NCI-H510A treated with DMSO at 0.1 percent for 48 hours (cell line): ENCODE measurements around the gene ZNF292.
"Not testable (repeated sequence)": the region's sequence is repeated elsewhere in the genome, so short reads cannot be mapped to it uniquely, and the experiment has no call there.

ENCODE experiments used
- DNase-seq: peaks from one replicate; lab custom pipeline; 2025; lab: John Stamatoyannopoulos, UW

Gene ZNF292

DNA sequence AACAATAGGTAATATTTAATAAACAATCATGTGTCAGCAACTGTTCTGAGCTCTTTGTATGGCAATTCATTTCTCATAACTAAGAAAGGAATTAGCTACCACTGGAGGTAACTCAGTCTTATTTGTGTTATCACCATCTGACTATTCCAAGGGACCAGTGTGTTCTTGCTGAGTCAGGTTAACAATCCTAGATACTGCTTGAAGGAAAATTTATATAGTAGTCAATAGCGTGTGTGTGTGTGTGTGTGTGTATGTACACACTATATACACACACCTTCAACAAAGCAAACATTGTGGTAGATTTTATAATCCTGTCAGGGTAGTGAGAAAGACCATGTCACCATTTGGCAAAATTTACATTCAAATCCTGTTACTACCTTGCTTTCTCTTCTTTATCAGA, 121.3 kb downstream of the ZNF292 start:
- no peak for DNase-seq

DNA sequence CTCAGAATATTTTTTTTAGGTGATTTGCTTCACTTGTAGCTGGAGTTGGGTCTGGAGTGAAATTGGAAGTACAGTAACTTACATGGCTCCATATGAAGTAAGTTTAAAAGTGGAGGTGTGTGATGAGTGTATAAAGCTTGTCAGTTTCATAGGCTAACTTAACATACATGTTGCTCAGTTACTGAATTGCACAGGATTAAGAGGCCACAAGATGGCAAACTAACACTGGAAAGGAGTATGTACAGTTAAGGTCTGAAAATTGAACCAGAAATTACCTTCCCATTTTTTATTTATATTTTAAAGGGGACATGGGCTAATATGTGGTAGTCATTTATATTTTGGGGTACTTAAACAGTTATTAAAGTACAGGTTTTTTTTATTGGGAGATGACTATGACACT, 121.8 kb downstream of the ZNF292 start:
- DNase-seq = peak; percentile 3

DNA sequence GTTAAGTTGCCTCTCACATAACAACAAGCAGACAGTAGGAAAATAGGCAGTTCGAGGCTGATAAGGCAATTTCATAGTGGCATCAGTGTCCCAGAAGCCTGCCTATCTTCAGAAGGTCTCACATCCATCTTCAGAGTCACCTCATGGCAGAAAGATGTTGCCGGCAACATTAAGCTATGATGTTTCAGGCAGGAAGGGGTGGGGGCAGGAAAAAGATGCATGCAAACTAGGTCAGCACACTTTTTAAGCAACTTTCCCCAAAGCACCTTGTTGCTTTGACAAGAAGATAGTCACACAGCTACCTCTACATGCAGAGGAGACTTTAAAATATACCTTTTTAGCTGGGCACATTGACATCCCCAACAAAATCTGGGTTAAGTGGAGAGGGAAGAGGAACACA, 123.8 kb downstream of the ZNF292 start:
- no peak for DNase-seq

DNA sequence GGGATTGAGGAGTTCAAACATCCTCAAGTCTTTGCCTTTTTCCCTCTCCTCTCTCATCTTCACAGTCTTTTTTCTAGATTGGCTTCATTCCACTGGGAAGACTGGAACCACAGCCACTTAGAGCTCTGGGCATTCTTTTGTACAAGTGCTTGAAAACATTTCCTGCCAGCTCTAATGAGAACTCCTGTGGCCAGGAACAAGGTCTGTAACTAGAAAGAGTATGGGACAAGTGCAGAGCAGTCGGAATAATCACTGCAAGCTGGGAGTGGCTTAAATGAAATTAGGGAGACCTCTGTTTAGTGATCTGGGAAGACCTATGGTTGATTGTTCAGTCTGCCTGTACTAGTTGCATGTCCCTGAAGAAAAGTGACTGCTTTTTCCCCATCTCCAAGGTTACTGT, 126.1 kb downstream of the ZNF292 start:
- no peak for DNase-seq

DNA sequence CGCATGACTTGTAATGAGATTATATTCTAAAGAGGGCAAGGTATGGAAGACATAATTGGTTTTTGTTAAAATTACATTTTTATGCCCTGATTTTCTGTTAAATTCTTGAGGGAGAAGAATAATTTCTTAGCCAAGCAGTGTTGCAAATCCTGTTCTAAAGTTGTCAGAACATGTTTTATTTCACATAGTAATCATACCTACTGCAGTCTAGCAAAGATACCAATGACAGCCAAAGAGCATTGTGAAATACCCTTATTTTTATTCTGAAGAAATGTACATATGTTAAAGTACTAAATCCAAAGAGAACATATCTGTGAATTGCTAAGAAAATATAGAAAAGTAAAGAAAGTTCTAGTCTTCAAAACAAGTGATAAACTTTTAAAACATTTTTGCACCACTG, 127.4 kb downstream of the ZNF292 start:
- DNase-seq = no peak

DNA sequence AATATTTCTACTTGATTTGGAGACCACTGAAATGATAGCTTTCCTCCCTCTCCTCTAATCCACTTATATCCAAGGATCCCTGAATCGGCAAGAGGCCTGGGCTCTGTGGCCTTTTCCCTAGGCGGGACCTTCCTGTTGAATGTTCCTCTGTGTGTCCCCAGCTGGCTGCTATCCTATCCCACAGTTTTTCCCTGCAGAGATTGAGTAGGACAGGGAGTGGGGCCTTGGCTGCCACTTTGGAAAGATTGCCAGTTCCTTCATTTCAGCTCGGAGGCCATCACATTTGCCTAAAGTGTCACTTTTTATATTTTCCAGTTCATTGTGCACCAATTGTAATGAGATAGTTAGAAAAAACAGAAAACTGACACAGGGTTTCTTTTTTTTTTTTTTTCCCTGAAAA, 128.1 kb downstream of the ZNF292 start:
- no peak for DNase-seq

DNA sequence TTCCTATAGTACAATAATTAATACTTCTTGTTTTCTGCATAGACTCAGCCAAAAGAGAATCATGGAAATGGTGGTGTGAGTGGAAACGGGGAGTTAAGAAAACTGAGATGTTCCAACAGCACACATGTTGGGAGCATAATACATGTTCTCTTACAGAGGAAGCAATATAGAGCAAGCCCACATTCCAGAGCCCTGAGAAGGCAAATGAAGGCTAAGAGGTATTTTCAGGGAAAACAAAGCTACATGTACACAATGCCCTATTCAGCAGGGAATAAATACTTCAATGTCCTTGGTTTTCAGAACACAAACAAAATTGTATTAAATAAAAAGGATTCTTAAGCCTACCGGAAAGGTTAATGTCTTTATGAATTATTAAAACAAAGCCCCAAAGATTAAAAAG, 131.9 kb downstream of the ZNF292 start:
- DNase-seq = no peak

DNA sequence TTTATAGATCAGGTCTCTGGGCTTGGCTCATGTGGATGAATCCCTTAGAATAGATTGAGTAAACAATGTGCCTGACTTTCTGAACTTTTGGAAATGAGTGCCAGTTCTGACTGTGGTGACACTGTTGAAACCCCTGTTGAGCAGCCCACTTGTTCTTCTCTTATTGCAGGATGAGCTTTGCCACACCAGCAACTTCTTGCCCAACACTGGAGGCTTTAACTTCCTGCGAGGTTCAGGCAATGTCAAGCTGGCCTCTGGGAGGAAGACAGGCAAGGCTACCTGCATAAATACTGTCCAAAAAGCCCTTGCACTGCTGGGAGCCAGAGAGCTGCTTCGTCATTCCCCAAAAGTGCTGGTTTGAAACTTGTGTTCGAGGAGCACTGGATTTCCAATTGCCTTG, 134.2 kb downstream of the ZNF292 start:
- DNase-seq = no peak

DNA sequence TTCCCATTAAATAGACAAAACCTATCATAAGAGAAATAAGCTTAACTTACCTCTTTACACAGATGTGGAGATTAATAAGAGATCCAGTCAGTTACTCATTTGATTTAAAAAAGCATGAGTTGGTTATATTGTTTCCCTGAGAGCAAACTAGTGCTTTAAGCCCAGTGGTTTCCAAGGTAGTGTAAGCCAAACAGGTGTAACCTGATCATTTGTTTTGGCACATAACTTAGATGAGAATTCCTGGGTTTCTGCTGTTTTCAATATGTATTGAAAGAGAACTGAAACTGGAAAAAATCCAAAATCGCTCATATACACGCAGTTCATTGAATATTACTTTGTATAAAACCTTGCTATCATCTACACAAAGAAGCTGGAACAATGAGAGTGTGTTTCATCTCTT, 136.5 kb downstream of the ZNF292 start:
- no peak for DNase-seq

DNA sequence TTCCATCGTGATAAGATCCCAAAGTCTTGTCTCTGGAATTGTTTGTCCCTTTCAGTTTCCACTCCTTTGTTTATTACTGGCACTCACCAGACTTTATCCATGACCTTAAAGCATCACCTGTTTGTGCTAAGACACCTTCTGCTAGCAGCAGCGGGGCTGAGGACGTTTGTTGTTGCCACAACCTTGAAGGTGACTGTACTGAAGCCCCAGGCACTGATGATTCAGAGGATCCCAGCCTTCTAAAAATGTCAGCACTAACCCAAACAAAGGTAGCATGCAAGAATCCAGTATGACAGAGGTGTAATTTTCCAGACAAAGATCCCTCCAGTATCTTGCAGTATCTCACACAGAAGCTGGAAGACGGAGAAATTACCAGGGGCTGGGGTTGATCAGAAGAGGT, 138.2 kb downstream of the ZNF292 start:
- no peak for DNase-seq

DNA sequence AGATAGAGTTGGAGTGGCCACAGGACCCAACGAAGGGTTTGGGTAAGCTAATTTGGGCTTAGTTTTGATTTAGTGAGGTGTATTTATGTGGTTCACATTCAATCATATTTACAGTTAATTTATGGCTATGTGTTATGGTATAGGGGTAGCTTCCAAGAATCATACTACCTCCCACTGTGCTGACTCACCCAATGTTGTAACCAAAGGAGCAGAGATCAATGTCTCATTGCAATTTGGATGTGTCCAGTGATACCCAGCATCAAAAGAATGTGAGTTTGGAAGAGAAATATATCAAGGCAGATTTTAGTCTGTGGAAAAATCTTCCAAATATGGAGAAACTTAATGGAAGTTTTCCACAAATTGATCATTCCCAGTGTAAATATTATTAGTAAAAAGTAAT, 141.8 kb downstream of the ZNF292 start:
- DNase-seq = no peak

DNA sequence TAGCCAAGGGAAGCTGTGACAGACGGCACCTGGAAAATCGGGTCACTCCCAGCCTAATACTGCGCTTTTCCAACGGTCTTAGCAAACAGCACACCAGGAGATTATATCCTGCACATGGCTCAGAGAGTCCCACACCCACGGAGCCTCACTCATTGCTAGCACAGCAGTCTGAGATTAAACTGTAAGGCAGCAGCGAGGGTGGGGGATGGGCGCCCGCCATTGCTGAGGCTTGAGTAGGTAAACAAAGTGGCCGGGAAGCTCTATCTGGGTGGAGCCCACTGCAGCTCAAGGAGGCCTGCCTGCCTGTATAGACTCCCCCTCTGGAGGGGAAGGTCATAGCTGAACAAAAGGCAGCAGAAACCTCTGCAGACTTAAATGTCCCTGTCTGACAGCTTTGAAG, 145.9 kb downstream of the ZNF292 start:
- DNase-seq = not testable (repeated sequence)

DNA sequence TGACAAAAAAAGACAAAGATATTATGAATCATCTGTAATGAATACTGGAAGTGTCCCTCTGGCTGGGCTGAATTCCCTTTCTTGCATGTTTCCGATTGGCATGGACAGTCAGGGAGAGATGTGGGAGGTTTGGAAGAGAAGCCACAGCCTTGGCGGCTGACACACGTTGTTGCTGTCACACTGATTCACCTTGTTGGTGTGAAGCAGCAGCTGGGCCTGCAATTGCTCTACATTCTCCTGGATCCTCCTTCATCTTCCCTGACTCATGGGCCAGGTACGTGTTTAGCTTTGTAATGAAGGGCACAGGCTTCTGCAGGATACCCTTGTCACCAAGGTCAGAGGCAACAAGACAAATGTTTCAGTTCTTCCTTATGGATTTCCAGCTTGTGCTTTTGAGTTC, 153.6 kb downstream of the ZNF292 start:
- no peak for DNase-seq

DNA sequence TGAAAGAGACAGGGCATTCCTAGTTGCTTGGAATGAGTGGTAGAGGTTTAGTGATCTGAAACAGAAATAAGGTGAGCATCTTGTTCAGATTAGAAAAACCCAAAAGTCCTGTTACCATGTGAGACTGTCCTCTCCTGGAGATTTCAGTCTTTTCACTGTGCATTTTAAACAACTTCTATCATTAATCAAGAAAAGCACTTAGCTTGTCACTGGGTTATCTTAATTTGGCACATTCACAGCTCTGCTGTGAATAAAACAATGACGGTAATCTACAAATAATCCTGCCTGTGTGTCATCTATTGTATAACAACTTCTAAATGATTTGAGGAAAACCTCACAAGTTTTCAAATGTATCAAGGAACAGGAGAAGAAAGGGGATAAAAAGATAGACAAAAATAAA, 157.5 kb downstream of the ZNF292 start:
- no peak for DNase-seq
